Fibroblast of skin of right biceps (primary cell): ENCODE measurements around the gene KCNK16.
"Not testable (repeated sequence)": the region's sequence is repeated elsewhere in the genome, so short reads cannot be mapped to it uniquely, and the experiment has no call there.

Experiments
- DNase-seq: peaks from one replicate; pipeline ENCODE4 v3.0.0-alpha.2; 2013

KCNK16 gene

GRCh38 chr6:39304951-39305350 lies 17.6 kb downstream of the KCNK16 start:
- no peak for DNase-seq

- no peak for DNase-seq
Observed at GRCh38 chr6:39303425-39304153, 18.9 kb downstream of the KCNK16 start.

- DNase-seq = peak; percentile 61
Observed at GRCh38 chr6:39302669-39303424, 19.7 kb downstream of the KCNK16 start.

GRCh38 chr6:39302011-39302410 lies 20.5 kb downstream of the KCNK16 start:
- no peak for DNase-seq

GRCh38 chr6:39301606-39302005 lies 20.9 kb downstream of the KCNK16 start:
- no peak for DNase-seq

- DNase-seq = no peak
Observed at GRCh38 chr6:39300739-39301138, 21.8 kb downstream of the KCNK16 start.

- no peak for DNase-seq
Observed at GRCh38 chr6:39298061-39298460, 24.4 kb downstream of the KCNK16 start.

- DNase-seq = no peak
Observed at GRCh38 chr6:39296745-39297640, 25.5 kb downstream of the KCNK16 start.

- no peak for DNase-seq
Observed at GRCh38 chr6:39295611-39296011, 26.9 kb downstream of the KCNK16 start.

- DNase-seq = no peak
Observed at GRCh38 chr6:39294899-39295298, 27.6 kb downstream of the KCNK16 start.

GRCh38 chr6:39294133-39294532 lies 28.4 kb downstream of the KCNK16 start:
- no peak for DNase-seq

- DNase-seq = no peak
Observed at GRCh38 chr6:39292637-39293036, 29.9 kb downstream of the KCNK16 start.

GRCh38 chr6:39289490-39289889 lies 33.0 kb downstream of the KCNK16 start:
- DNase-seq = no peak

GRCh38 chr6:39287601-39288000 lies 34.9 kb downstream of the KCNK16 start:
- no peak for DNase-seq

GRCh38 chr6:39286596-39286995 lies 35.9 kb downstream of the KCNK16 start:
- DNase-seq = not testable (repeated sequence)

GRCh38 chr6:39282774-39283173 lies 39.7 kb downstream of the KCNK16 start:
- no peak for DNase-seq

- DNase-seq = no peak
Observed at GRCh38 chr6:39281312-39281980, 41.1 kb downstream of the KCNK16 start.

GRCh38 chr6:39280247-39280731 lies 42.2 kb downstream of the KCNK16 start:
- no peak for DNase-seq

GRCh38 chr6:39279539-39279938 lies 43.0 kb downstream of the KCNK16 start:
- no peak for DNase-seq

- no peak for DNase-seq
Observed at GRCh38 chr6:39276379-39276995, 46.0 kb downstream of the KCNK16 start.

- DNase-seq = no peak
Observed at GRCh38 chr6:39274903-39275302, 47.6 kb downstream of the KCNK16 start.

- no peak for DNase-seq
Observed at GRCh38 chr6:39274471-39274870, 48.0 kb downstream of the KCNK16 start.
